ENCODE measurements around the gene EGLN2. TPM values are rescaled to one million over a fixed set of nuclear protein-coding genes. Genes with fewer than 3 reads are reported as not detected.

Gene EGLN2
- total and polyA plus RNA-seq, 2 of the 4 experiments (the other 2 are of a cell fraction): 54.1 to 60.2 TPM

- peaks cover 41 to 66% of the 10 kb centered on the region in 2 experiments for H3K79me1 ChIP-seq (ENCODE audit: low read depth in 1 of 2, low read length in 2 of 2)
- in situ Hi-C loops (cut with MboI; ENCODE audit: low sequenced_read_pairs): no loop called here
- dilution Hi-C loops (cut with HindIII; ENCODE audit: low sequenced_read_pairs, unreplicated experiment): no loop called here
These were observed 40.5 kb upstream of the EGLN2 start for GRCh38 chr19:40758491-40758890.

More at GRCh38 chr19:40758491-40758890, 40.5 kb upstream of the EGLN2 start:
- H3K4me1 ChIP-seq (ENCODE audit: control insufficient read depth, insufficient read depth, low read length): peaks cover 2% of the 10 kb centered on the region; the same call in 1 of the 2 replicates
- no peak overlapping the region for H4K8ac ChIP-seq (ENCODE audit: low read depth in 2 of 2, low read length in 2 of 2)
- peaks cover 75% of the 10 kb centered on the region for H3K36me3 ChIP-seq (ENCODE audit: control insufficient read depth, insufficient read depth, low read length)
- no peak overlapping the region for H2BK5ac ChIP-seq (ENCODE audit: low read depth, low read length, poor library complexity, severe bottlenecking)
- H3K4me2 ChIP-seq (ENCODE audit: low read depth, low read length): no peak overlapping the region
- H3K14ac ChIP-seq (replicated peaks; ENCODE audit: low read depth, low read length): no peak overlapping the region
- no peaks in the 10 kb centered on the region for H3K27me3 ChIP-seq (ENCODE audit: control insufficient read depth, insufficient read depth, low read length)
- no CpG with 5 or more reads among the region's 3 CpGs for WGBS, 2 experiments (ENCODE audit: extremely low coverage in 2 of 2, insufficient read length in 1 of 2)
- no peaks in the 10 kb centered on the region for H3K9me3 ChIP-seq (ENCODE audit: control insufficient read depth, insufficient read depth, low read length)
- BruUV-seq (replicated peaks): no TSS peak
- ChIA-PET POLR2A (ENCODE audit: unreplicated experiment) (no interaction called here), CTCF (no interaction called here)
- H3K9me1 ChIP-seq (ENCODE audit: insufficient read depth, low read length): peaks cover 9% of the 10 kb centered on the region; the same call in 1 of the 2 replicates
- no peak for TF ChIP-seq BHLHE40 (IDR thresholded peaks at IDR 0.05; ENCODE audit: low read depth, low read length)
- no peak overlapping the region for H3K18ac ChIP-seq (ENCODE audit: low read depth, low read length)
- H4K91ac ChIP-seq (ENCODE audit: insufficient read depth, low read depth, low read length): no peak overlapping the region
- H2BK15ac ChIP-seq (ENCODE audit: low read depth, low read length): no peak overlapping the region
- no peak overlapping the region for H3K56ac ChIP-seq (ENCODE audit: extremely low read depth, insufficient read depth, low read length)
- ATAC-seq (ENCODE audit: low read depth) (no peak), DNase-seq (no peak)
- H3K27ac ChIP-seq (ENCODE audit: insufficient read depth, low read length): no peak overlapping the region
- no peak overlapping the region for H3K23ac ChIP-seq (ENCODE audit: low read depth, low read length)
- H2AK5ac ChIP-seq (ENCODE audit: low read depth, low read length): no peak overlapping the region
- H3K9ac ChIP-seq (ENCODE audit: low read depth, low read length): no peak overlapping the region
- H2AK9ac ChIP-seq (replicated peaks; ENCODE audit: low read depth, low read length, poor library complexity): no peak overlapping the region
- H2BK120ac ChIP-seq (ENCODE audit: low read depth, low read length): no peak overlapping the region
- H3K4me3 ChIP-seq (ENCODE audit: insufficient read depth, low read depth, low read length): no peak overlapping the region
- no peak overlapping the region for H4K5ac ChIP-seq (ENCODE audit: low read depth, low read length)
- H3K4ac ChIP-seq (ENCODE audit: low read depth, low read length): no peak overlapping the region
- H2AFZ ChIP-seq (replicated peaks; ENCODE audit: low read length, poor library complexity): no peak overlapping the region
- intact Hi-C loops (cut with micrococcal nuclease): no loop called here
- no peak overlapping the region for H2BK20ac ChIP-seq (ENCODE audit: low read depth, low read length)
- H4K20me1 ChIP-seq (ENCODE audit: insufficient read depth, low read length): peaks cover 42% of the 10 kb centered on the region
